WTC11 (cell line): Measurements from ENCODE around the gene FASTKD1. TPM values are rescaled to one million over a fixed set of nuclear protein-coding genes. Genes with fewer than 3 reads are reported as not detected.

Experiments
- ATAC-seq: fragments of 200-7000 bp; cut with Tn5 transposase; 2 replicates; pipeline ENCODE4 v1.10.0; 2021; ENCODE audit warnings: mild to moderate bottlenecking, moderate library complexity
- CTCF ChIA-PET: fragments of 300-600 bp; sonication (Branson Sonifier 250); formaldehyde crosslinking; loops from one replicate; lab custom pipeline; 2021; ENCODE audit warnings: antibody characterized with exemption; lab: Charles Lee
- POLR2A ChIA-PET: fragments of 350-600 bp; sonication (Branson Sonifier 250); formaldehyde crosslinking; loops from one replicate; lab custom pipeline; 2021; ENCODE audit warnings: antibody characterized with exemption; lab: Charles Lee
- DNase-seq: peaks from one replicate; pipeline ENCODE4 v3.0.0; 2021; ENCODE audit warnings: low spot score
- H3K27ac Mint-ChIP-seq: 2 replicates; pipeline ENCODE4 v1.8.0; 2021; ENCODE audit warnings: mixed read lengths
- H3K27me3 Mint-ChIP-seq: 2 replicates; pipeline ENCODE4 v1.8.0; 2021; ENCODE audit warnings: low read depth, mild to moderate bottlenecking, moderate library complexity, mixed read lengths
- H3K36me3 Mint-ChIP-seq: 2 replicates; pipeline ENCODE4 v1.8.0; 2021; ENCODE audit warnings: mixed read lengths
- H3K4me1 Mint-ChIP-seq: 2 replicates; pipeline ENCODE4 v1.8.0; 2022; ENCODE audit warnings: mixed read lengths
- H3K4me3 Mint-ChIP-seq: 2 replicates; pipeline ENCODE4 v1.8.0; 2021; ENCODE audit warnings: mild to moderate bottlenecking, moderate library complexity, mixed read lengths
- H3K9me3 Mint-ChIP-seq: 2 replicates; pipeline ENCODE4 v1.8.0; 2021; ENCODE audit warnings: mixed read lengths
- ATF1 ChIP-seq: sonication (generic); formaldehyde crosslinking; IDR thresholded peaks from 2 replicates; pipeline ENCODE4 v1.8.1; 2023; ENCODE audit warnings: mild to moderate bottlenecking, moderate library complexity, missing genetic modification reagents
- ATF6 ChIP-seq: sonication (generic); formaldehyde crosslinking; IDR thresholded peaks from 2 replicates; pipeline ENCODE4 v1.8.1; 2023; ENCODE audit warnings: mild to moderate bottlenecking, missing genetic modification reagents
- ESRRA ChIP-seq: sonication (generic); formaldehyde crosslinking; IDR thresholded peaks from 2 replicates; pipeline ENCODE4 v1.8.1; 2022; ENCODE audit warnings: mild to moderate bottlenecking, missing genetic modification reagents, borderline replicate concordance
- GRHL2 ChIP-seq: fragments of 250-450 bp; sonication (Bioruptor Pico); IDR thresholded peaks from 2 replicates; pipeline ENCODE4 v1.8.0; 2022; ENCODE audit warnings: mild to moderate bottlenecking, moderate library complexity; ENCODE audit not compliant: insufficient replicate concordance, severe bottlenecking
- HMGA2 ChIP-seq: fragments of 250-450 bp; sonication (Bioruptor Pico); IDR thresholded peaks from 2 replicates; pipeline ENCODE4 v1.4.0; 2021; ENCODE audit warnings: mild to moderate bottlenecking, moderate library complexity
- HMGXB4 ChIP-seq: sonication (generic); formaldehyde crosslinking; IDR thresholded peaks from 2 replicates; pipeline ENCODE4 v1.8.1; 2023; ENCODE audit warnings: mild to moderate bottlenecking, moderate library complexity, missing genetic modification reagents
- IRF1 ChIP-seq: sonication (generic); formaldehyde crosslinking; IDR thresholded peaks from 2 replicates; pipeline ENCODE4 v1.8.0; 2023; ENCODE audit warnings: missing genetic modification reagents
- NFYB ChIP-seq: sonication (generic); formaldehyde crosslinking; conservative IDR thresholded peaks from 2 replicates; pipeline ENCODE4 v1.8.0; 2022; ENCODE audit warnings: low read depth, missing genetic modification reagents
- NR3C1 ChIP-seq: sonication (generic); formaldehyde crosslinking; conservative IDR thresholded peaks from 2 replicates; pipeline ENCODE4 v1.8.1; 2023; ENCODE audit warnings: low read depth, mild to moderate bottlenecking, missing genetic modification reagents
- PRDM15 ChIP-seq: sonication (generic); formaldehyde crosslinking; IDR thresholded peaks from 2 replicates; pipeline ENCODE4 v1.8.0; 2022; ENCODE audit warnings: missing genetic modification reagents
- PREB ChIP-seq: sonication (generic); formaldehyde crosslinking; IDR thresholded peaks from 2 replicates; pipeline ENCODE4 v1.8.1; 2022; ENCODE audit warnings: mild to moderate bottlenecking, missing genetic modification reagents, moderate library complexity, borderline replicate concordance
- SOX15 ChIP-seq: fragments of 250-450 bp; sonication (Bioruptor Pico); IDR thresholded peaks from 2 replicates; pipeline ENCODE4 v1.9.0; 2021; ENCODE audit warnings: mild to moderate bottlenecking
- STAT6 ChIP-seq: sonication (generic); formaldehyde crosslinking; conservative IDR thresholded peaks from 2 replicates; pipeline ENCODE4 v1.8.1; 2023; ENCODE audit warnings: mild to moderate bottlenecking, low read depth, missing genetic modification reagents, moderate library complexity
- ZNF219 ChIP-seq: sonication (generic); formaldehyde crosslinking; IDR thresholded peaks from 2 replicates; pipeline ENCODE4 v1.8.0; 2023; ENCODE audit warnings: missing genetic modification reagents, mild to moderate bottlenecking, borderline replicate concordance
- ZNF232 ChIP-seq: sonication (generic); formaldehyde crosslinking; IDR thresholded peaks from 2 replicates; pipeline ENCODE4 v1.8.0; 2022; ENCODE audit warnings: mild to moderate bottlenecking, missing genetic modification reagents
- ZNF263 ChIP-seq: sonication (generic); formaldehyde crosslinking; IDR thresholded peaks from 2 replicates; pipeline ENCODE4 v1.8.1; 2022; ENCODE audit warnings: low read depth, mild to moderate bottlenecking, moderate library complexity, missing genetic modification reagents
- ZNF396 ChIP-seq: fragments of 250-450 bp; sonication (Bioruptor Pico); IDR thresholded peaks from 2 replicates; pipeline ENCODE4 v1.8.0; 2021; ENCODE audit warnings: mild to moderate bottlenecking, moderate library complexity, borderline replicate concordance
- ZNF423 ChIP-seq: fragments of 250-450 bp; sonication (Bioruptor Pico); IDR thresholded peaks from 2 replicates; pipeline ENCODE4 v2.1.2; 2022; ENCODE audit warnings: mild to moderate bottlenecking, moderate library complexity
- total RNA-seq: library from RNA; stranded (reverse); gene quantifications from 3 replicates; pipeline ENCODE4 v1.2.3, GENCODE V29; 2021

Gene FASTKD1
- total RNA-seq, 1 experiment from 2014 or later, result 69.7 TPM

- Mint-ChIP-seq H3K27ac (no peak overlapping the region), H3K4me3 (no peak overlapping the region), H3K4me1 (no peaks in the 10 kb centered on the region), H3K9me3 (peaks cover 5% of the 10 kb centered on the region), H3K27me3 (no peaks in the 10 kb centered on the region), H3K36me3 (no peaks in the 10 kb centered on the region)
- TF ChIP-seq PRDM15 (no peak), ZNF263 (no peak), SOX15 (CRISPR knock-in tag) (no peak), ZNF396 (CRISPR knock-in tag) (no peak), NFYB (CRISPR knock-in tag) (no peak), ATF1 (no peak), ZNF219 (CRISPR knock-in tag) (no peak), GRHL2 (CRISPR knock-in tag) (no peak), ZNF232 (CRISPR knock-in tag) (no peak), ESRRA (no peak), IRF1 (no peak), STAT6 (CRISPR knock-in tag) (no peak), PREB (CRISPR knock-in tag) (no peak), HMGA2 (CRISPR knock-in tag) (no peak), HMGXB4 (no peak), ZNF423 (no peak), NR3C1 (no peak), ATF6 (CRISPR knock-in tag) (no peak)
- POLR2A ChIA-PET, result no interaction called here
- no peak for ATAC-seq
- no peak for DNase-seq
- CTCF ChIA-PET, result interaction anchor here (0.7 kb wide), 1 partner anchor 834 kb away, joined by 3 read pairs; no protein-coding TSS in a partner anchor
Measured at GRCh38 chr2:169491378-169491777, 82.3 kb downstream of the FASTKD1 start.
